GM18526 (cell line): Measurements from ENCODE around the gene CRIP2.

Experiments used
- POLR2A ChIP-seq: IDR thresholded peaks from 3 replicates; pipeline ENCODE4 v1.6.1; 2011; ENCODE audit not compliant: insufficient read length; ENCODE audit errors: extremely low read depth

Gene CRIP2

DNA sequence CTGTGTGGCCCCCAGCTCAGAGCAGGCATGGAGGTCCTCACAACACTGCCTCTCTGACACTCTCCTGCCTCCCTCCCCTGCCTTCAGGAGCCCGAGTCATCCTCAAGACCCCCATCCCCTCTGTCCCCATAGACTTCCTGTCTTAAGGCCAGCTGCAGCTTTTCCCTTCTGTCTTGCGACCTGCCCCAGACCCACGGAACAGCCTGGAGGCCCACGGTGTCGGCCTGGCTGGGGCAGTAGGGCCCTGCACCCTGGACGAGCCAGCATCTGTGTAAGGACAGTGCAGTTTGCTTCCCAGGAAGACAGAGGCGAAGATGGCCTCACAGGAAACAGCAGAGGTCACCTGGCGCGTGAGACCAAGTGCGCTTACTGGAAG, 26.1 kb downstream of the CRIP2 start:
- TF ChIP-seq POLR2A = no peak

DNA sequence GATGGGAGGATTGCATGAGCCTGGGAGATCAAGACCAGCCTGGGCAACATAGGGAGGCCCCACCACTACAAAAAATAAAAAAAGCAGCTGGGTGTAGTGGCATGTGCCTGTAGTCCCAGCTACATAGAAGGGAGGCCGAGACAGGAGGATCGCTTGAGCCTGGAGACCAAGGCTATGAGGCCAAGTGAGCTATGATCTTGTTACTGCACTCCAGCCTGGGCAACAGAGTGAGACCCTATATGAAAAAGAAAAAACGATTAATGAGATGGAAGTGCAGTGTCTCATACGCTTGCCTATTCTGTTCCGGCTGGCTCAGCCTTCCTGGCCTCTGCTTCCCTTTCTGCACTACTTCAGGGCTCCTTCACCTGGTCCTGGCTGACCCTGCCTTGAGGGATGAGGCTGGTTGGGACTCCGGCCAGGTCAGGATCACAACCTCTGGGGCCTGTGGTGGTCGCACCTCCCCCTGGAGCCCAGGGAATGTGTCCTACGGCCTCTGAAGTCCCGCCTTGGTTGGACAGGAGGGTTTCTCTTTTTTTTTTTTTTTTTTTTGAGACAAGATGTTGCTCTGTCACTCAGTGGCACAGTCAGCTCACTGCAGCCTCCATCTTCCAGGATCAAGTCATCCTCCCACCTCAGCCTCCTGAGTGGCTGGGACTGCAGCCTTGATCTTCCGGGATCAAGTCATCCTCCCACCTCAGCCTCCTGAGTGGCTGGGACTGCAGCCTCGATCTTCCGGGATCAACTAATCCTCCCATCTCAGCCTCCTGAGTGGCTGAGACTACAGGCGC, 27.1 kb downstream of the CRIP2 start:
- no peak for TF ChIP-seq POLR2A

DNA sequence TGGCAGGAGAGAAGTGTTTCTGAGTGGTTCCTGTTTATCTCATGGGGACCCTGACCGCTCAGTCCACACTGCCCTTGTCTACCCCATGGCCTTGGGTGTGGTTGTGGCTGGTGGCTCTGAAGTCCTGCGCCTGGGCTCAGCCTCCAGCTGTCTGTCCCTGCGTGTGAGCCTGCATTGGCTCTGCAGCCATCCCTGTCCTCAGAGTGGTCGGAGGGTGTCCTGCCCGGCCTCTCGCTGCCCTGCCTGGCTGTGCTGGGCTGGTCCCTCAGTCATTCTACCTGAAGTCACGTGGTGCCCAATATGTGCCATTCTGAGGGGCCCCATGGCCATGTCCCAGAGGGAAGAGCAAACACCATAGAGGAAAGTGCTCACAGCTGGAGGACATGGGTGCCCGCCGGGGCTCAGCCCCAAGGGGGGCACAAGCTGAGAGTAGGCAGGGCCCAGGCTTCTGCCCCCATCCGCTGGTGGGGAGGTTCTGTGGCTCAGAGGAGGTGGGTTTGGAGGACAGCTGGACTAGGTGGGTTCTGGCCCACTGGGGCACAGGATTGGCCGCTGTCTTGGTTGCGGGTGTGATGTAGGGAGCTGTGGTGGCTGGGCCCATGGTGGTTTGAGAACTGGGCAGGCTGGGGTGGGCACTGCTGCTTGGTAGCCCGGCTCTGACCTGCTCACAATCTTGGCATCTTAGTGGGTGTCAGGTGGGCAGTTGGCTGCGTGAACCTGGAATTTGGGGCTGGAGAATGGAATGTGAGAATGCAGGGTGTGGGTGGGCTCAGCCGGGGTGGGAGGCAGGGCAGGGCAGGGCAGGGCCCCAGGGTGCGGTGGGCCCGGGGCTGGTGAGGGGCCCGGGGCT, 28.1 kb downstream of the CRIP2 start:
- TF ChIP-seq POLR2A = no peak

DNA sequence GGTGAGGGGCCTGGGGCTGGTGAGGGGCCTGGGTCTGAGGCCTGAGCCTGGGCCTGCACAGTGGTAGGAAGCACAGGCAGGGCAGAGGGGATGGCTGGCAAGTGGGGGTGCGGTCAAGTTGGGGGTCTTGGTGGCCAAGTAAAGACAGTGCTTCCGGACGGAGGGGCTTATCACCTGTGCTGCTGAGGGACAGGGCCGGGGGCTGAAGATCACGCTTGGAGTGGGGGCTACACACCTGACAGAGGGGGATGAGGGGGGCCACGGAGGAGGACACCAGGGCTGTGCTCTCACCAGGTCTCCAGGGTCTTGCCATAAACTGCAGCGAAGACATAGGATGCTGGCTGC, 28.6 kb downstream of the CRIP2 start:
- TF ChIP-seq POLR2A = no peak

DNA sequence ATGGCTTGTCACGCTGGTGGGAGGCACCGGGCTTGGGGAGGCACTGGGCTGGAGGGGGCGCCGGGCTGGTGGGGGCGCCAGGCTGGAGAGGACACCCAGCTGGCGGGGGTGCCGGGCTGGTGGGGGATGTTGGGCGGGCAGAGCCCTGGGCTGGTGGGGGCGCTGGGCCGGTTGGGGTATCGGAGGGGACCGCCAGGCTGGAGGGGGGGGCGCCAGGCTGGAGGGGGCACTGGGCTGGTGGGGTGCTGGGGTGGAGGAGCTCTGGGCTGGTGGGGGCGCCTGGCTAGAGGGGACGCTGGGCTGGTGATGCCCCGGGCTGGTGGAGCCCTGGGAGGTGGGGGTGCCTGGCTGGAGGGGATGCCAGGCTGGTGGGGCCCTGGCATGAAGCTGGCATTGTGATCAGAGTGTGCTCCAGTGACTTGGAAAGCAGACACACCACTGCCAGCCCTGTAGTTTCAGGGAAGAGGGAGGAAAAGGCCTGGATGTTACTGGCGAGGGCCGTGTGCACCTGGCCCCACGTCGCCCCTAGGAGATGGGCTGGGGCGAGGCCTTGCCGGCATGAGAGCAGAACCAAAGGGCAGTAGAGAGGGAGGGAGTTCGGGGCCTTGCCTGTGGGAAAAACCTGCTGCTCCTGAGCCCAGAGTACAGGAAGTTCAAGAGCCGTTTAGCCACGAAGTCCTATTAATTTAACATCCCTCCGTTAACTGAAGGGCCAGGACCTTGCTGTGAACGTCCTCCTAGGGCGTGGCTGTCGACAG, 29.5 kb downstream of the CRIP2 start:
- TF ChIP-seq POLR2A = no peak

DNA sequence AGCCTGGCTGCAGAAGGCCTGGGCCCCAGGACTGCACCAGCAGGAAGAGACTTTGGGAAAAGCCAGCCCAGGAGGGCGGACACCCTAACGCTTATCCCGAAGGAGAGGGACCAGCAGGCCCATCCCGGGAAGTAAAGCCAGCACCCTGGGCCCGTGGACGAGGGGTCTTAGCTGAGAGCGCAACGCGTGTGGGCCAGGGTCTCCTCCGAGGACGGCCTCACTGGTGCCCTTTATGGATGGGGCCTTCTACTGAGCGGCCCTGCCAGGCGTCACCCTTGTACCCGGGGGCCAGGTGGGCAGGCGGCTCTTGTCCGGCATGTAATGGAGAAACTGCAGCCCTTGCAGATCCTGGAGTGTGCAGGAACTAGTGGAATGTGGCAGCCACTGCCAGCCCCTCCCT, 30.5 kb downstream of the CRIP2 start:
- TF ChIP-seq POLR2A = no peak

DNA sequence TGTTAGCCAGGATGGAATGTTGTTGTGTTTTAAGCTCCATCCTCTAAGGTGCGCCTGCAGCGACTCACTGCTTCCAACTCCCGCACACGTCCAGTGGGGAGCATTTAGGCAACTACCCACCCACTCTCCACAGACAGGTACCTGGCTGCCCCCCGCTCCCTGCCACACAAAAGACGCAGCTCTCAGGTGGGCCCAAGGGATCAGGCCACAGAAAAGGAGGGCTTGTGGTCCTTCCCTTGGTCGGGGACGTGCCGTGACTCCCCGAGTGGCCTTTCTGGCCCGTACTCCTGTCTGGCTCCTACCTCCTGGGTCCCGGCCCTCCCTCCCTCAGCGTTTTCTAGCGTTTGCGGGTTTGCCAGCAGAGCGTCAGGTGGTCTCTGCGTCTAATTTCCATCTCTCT, 32.6 kb downstream of the CRIP2 start:
- no peak for TF ChIP-seq POLR2A

DNA sequence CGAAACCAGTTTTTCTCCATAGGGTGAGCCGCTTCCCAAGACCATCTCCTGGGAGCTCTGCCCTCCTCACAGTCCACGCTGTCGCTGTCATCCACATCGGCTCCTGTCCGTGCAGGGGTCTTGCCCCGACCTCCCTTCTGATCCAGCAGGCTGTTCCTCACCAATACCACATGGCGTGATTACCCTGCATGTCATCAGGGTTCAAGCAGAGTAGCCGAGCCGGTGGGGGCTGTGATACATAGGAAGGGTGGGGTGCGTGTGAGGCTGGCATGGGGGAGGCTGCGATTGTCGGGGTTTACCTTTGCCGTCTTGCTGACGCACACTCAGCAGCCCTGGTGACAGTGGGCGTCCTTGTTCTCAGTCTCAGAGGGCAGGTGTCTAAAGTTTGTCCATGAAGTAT, 33.4 kb downstream of the CRIP2 start:
- TF ChIP-seq POLR2A = no peak

DNA sequence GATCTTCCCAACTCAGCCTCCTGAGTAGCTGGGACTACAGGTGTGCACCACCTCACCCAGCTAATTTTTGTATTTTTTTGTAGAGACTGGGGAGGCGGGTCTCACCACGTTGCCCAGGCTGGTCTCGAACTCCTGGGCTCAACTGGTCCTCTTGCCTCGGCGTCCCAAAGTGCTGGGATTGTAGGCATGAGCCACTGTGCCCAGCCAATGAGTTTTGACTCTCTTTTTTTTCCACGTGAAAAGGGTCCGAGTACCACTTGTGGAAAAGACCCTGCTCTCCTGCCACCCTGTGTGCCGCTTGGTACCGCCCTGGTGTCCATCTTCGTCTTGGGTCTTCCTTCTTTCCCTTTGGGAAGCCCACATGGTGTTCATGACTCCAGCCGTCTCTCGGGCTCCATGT, 34.0 kb downstream of the CRIP2 start:
- no peak for TF ChIP-seq POLR2A

DNA sequence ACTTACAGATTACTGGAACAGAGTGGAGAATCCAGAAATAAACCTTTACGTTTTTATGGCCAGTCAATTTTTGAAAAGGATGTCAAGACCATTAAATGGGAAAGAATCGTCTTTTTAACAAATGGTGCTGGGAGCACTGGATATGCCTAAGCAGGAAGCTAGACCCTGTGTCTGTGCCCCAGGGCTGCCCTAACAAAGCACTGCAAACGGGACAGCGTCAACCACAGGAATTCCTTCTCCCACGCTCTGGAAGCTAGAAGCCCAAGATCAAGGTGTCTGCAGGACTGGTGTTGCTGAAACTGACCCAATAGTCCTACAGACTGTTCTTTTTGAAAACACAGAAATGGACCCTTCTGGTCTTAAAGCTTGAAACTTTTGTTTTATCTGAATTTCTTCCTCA, 42.5 kb downstream of the CRIP2 start:
- no peak for TF ChIP-seq POLR2A

DNA sequence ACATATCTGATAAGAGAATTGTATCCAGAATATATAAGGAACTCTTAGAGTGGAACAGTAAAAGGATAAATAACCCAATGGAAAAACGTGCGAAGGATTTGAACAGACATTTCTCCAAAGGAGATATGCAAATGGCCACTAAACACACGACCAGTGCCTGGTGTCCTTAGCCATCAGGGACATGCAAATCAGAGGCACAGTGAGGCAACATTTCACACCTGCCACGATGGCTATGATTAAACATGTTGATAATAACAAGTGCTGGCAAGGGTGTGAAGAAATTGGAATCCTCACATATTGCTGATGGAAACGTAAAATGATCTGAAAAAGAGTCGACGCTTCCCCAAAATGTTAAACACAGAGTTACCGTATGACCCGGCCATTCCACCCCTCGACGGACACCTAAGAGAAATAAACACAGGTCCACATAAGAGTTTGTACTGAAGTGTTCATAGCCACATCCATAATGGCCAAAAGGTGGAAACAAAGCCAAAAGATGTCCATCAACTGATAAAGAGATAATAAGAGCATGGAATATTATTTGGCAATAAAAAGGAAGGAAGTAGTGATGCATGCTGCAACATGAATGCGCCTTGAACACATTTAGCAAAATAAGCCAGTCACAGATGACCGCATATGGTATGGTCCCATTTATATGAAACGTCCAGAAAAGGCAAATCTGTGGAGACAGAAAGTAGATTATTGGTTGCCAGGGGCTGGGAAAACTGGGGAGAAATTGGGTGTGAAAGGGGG, 45.5 kb downstream of the CRIP2 start:
- no peak for TF ChIP-seq POLR2A

DNA sequence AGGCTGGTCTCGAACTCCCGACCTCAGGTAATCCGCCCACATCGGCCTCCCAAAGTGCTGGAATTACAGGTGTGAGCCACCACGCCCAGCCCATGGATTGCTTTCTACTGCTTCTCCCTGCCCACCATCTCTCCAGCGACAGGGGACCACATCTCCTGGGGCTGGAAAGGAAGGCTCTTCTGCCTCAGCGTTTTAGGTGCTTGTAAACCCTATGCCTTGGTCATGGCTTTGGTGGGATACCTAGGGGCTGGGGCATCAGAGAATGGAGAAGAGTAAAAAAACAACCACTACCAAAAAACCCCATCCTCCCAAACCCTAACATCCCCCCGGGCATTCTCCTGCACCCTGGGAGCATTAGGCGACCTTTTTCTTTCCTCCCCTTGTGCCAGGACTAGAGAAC, 50.7 kb downstream of the CRIP2 start:
- no peak for TF ChIP-seq POLR2A

DNA sequence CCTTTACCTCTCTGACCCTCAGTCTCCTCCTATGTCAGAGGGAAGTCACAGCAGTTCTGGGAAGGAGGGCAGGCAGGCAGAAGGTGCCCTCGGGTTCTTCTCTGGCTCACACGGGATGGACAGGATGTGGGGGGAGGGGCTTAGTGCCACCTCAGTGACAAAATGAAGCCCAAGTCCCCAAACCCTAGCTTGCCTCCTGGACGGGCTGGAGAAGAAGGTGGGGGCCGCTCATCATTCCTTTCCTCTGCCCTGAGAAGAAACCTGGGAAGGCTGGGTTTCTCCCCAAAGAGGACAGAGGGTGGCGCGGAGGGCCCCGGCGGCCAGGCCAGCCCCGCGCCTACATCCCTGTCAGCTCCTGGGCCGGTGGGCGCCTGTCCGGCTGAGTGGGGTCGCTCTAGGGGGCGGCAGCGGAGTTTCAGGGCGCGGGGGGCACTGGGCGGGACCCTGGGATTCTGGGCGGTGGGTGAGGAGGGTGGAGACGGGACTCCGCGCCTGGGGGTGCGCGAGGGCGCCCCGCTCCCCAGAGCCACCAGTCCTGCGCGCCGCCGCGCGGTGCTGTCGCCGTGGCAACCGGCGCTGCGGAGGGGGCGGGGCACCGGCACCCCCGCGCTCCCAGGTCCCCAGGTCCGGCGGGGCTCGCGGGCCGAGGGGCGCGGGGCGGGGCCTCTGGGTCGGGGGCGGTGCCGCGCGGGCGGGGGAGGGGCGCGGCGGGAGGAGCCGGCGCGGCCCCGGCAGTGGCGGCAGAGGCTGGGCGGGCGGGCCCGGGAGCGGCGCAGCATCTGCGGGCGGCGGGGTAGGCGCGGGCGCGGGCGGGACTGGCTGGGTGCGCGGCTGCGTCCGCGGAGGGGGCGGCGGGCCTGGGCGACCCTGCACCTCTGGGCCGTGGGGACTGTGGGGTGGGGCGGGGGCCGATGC, 51.5 kb downstream of the CRIP2 start, which contains the start of gene TMEM121:
TMEM121 (plus strand) TSS at position 723 of the 915 bp plus-strand sequence. CDS start 2,252 bp downstream, outside the sequence.
- no peak for TF ChIP-seq POLR2A

DNA sequence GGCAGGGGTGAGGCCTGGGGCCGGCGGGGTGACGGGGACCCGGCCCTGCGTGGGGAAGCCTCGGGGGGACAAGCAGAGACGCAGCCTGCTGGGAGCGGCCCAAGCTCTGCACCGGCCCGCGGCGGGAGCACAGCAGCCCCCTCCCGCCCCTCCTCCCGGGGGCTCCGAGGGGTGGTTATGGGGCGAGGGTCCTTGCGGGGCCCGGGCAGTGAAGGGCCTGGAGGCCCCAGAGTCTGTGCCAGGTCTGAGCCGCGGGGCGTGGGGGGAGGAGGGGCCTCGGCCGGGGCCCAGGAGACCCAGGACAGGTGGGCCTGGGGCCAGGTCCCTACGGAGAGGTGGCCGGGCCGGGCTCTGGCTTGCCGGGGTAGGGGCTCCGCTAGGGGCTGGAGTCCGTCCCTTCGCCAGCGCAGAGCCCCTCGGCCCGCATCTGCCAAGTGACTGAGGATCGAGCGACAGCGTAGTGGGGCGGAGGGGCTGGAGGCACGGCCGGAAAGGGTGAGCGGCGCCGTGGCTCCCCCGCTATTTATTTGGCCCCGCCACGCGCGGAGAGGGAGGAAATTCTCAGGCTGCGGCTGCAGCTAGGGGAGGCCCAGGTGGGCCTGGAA, 52.3 kb downstream of the CRIP2 start:
- TF ChIP-seq POLR2A = no peak
